Kidney epithelial cell (primary cell): ENCODE measurements around the gene PMFBP1. TPM values are rescaled to one million over a fixed set of nuclear protein-coding genes. Genes with fewer than 3 reads are reported as not detected.

ENCODE experiments used
- DNase-seq: peaks from one replicate; pipeline ENCODE4 v3.0.0-alpha.2; 2010; ENCODE audit warnings: low read depth
- H3K27me3 ChIP-seq: 2 replicates; pipeline ENCODE4 v1.6.0; 2011; ENCODE audit warnings: low read length; ENCODE audit not compliant: control insufficient read depth, insufficient read depth
- H3K36me3 ChIP-seq: 2 replicates; pipeline ENCODE4 v1.5.1; 2011; ENCODE audit warnings: low read length; ENCODE audit not compliant: control insufficient read depth, insufficient read depth
- H3K4me3 ChIP-seq: 2 replicates; pipeline ENCODE4 v1.5.1; 2011; ENCODE audit warnings: low read depth, mild to moderate bottlenecking, control low read depth, low read length
- CTCF ChIP-seq: IDR thresholded peaks from 2 replicates; pipeline ENCODE4 v1.5.1; 2011; ENCODE audit warnings: mild to moderate bottlenecking, moderate library complexity, low read length, control low read depth, inconsistent platforms; ENCODE audit not compliant: insufficient read depth, poor library complexity, severe bottlenecking
- total RNA-seq: library from RNA; depleted of rRNA; stranded (reverse); fragments of >200 nt; gene quantifications from 2 replicates; pipeline ENCODE4 v1.2.3, GENCODE V29; 2015

Gene PMFBP1
- total RNA-seq, 1 donor from 2014 or later, result not detected

DNA sequence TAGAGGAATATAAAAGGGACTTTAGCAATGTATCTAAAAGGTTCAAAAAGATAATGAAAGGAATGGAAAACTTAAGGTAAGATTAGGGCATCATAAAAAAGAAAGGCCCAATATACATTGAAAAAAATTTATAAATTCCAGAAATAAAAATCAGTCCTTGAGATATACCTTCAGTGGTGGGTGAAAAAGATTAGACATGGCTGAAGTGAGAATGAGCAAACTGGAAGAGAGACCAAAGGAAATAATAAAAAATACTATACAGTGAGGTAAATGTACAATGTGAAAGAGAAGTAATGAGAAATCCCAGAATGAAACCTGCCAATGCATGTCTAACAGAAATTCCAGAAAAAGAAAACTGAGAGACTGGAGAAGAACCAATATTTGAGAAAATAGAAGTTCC is 42.9 kb upstream of the PMFBP1 start:
- Histone ChIP-seq H3K36me3 (no peaks in the 10 kb centered on the region), H3K27me3 (no peaks in the 10 kb centered on the region), H3K4me3 (no peak overlapping the region)
- no peak for DNase-seq
- no peak for TF ChIP-seq CTCF

- H3K36me3 ChIP-seq, result no peaks in the 10 kb centered on the region
- no peak overlapping the region for H3K4me3 ChIP-seq
- no peaks in the 10 kb centered on the region for H3K27me3 ChIP-seq
- no peak for DNase-seq
- no peak for TF ChIP-seq CTCF
These were observed 39.2 kb upstream of the PMFBP1 start for GRCh38 chr16:72211110-72211509.

GRCh38 chr16:72210555-72210954 is 38.6 kb upstream of the PMFBP1 start:
- TF ChIP-seq CTCF, result no peak
- no peak for DNase-seq
- Histone ChIP-seq H3K27me3 (no peaks in the 10 kb centered on the region), H3K4me3 (no peak overlapping the region), H3K36me3 (no peaks in the 10 kb centered on the region)

DNA sequence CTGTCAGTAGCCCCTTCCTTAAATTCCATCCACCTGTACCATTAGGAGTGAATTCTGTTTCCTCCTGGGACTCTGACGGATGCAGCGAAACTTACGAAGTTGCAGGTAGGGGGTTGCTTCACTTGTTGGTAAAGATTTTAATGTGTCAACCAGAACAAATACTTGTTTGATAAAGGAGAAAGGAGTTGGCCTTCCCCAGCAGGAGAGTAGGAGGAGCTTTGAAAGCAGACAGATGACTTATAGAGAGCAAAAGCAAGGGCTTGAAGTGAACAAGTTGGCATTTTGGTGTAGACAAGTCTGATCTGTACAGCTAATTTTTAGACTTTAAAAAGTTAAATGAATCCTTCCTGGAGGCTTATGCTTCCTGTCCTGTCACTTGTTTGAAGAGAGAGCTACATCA is 38.1 kb upstream of the PMFBP1 start:
- TF ChIP-seq CTCF, result no peak
- Histone ChIP-seq H3K27me3 (no peaks in the 10 kb centered on the region), H3K36me3 (no peaks in the 10 kb centered on the region), H3K4me3 (no peak overlapping the region)
- DNase-seq, result no peak

DNA sequence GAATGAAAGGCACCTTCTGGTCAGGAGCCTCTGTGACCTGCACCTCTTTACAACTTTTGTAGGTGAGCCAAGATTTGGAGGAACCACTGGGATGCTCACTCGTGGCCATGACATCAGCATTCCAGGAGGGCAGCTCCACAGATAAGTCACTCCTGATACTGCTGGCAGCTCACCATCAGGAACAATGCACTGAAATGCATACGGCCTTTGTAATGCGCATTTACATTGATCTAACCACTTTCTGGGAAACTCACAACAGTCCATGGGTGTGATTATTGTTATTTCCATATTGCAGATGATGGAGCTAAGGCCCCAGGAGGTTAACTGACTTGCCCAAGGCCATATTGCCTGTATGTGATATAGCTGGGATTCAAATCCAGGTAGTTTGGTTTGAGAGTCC is 34.3 kb upstream of the PMFBP1 start:
- TF ChIP-seq CTCF, result no peak
- Histone ChIP-seq H3K4me3 (no peak overlapping the region), H3K27me3 (no peaks in the 10 kb centered on the region), H3K36me3 (no peaks in the 10 kb centered on the region)
- no peak for DNase-seq

GRCh38 chr16:72203401-72203800 is 31.4 kb upstream of the PMFBP1 start:
- Histone ChIP-seq H3K27me3 (no peaks in the 10 kb centered on the region), H3K4me3 (no peak overlapping the region), H3K36me3 (no peaks in the 10 kb centered on the region)
- DNase-seq, result no peak
- TF ChIP-seq CTCF, result no peak
